Measurements from ENCODE around the gene CHRM4.
A peak's percentile ranks its signal among the peaks of the same experiment; 100 is the strongest.

- TF ChIP-seq CTCF (IDR thresholded peaks at IDR 0.05) (peak; percentile 88 to 96 (median 92)), POLR2A (IDR thresholded peaks at IDR 0.05) (no peak)
These were observed 24.2 kb downstream of the CHRM4 start for GRCh38 chr11:46367244-46367915.
